GM21367 (cell line): ENCODE measurements around the gene ACSS1.
"Not testable (repeated sequence)": the region's sequence is repeated elsewhere in the genome, so short reads cannot be mapped to it uniquely, and the experiment has no call there.

ENCODE experiments used
- ATAC-seq: cut with Tn5 transposase; IDR thresholded peaks from one replicate; pipeline ENCODE4 v1.9.1; 2021; ENCODE audit not compliant: unreplicated experiment

Gene ACSS1

GRCh38 chr20:25014816-25015215 is 43.1 kb downstream of the ACSS1 start:
- no peak for ATAC-seq

GRCh38 chr20:25013478-25014380 is 44.2 kb downstream of the ACSS1 start:
- no peak for ATAC-seq

DNA sequence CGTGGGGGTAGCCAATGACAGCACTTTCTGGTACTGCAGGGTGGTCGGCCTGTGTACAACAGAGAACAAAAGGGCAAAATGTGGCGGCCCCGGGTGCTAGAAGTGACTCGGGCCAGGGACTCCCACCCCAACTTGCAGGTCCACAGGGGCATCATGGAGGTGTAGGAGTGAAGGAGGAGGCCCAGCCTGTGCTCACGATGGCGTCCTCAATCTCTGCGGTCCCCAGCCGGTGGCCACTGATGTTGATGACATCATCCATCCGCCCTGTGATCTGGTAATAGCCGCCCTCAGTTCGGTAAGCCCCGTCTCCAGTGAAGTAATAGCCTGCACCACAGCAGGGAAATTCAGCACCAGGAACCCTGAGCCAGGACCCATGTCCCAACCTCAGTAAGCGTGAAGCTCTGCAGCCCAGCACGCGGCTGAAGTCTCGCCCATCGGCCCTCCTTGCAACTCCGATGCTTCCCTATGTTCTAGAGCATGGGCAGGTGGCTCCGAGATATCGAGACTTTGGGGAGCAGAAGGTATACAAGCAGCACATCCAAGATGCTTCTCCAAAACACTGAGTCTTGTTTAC is 45.2 kb downstream of the ACSS1 start:
- no peak for ATAC-seq

DNA sequence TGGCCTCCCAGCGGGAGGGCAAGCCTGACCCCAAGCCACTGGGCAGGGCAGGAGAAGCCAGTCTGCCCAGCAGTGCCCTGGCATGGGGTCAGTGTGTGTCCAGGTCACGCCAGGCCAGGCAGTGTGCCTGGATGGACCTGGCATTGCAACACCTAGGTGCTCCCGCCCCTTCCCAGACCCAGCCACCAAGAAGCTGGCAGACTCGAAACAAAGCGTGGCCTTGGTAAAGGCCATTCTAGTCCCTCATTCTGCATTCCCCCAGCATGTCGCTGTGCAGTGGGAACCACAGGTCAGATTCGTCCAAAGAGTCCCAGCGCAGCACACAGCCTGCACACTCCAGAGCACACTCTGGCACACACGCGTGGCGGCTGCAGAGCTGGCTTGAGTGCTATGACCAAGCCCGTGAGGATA is 46.1 kb downstream of the ACSS1 start:
- no peak for ATAC-seq

DNA sequence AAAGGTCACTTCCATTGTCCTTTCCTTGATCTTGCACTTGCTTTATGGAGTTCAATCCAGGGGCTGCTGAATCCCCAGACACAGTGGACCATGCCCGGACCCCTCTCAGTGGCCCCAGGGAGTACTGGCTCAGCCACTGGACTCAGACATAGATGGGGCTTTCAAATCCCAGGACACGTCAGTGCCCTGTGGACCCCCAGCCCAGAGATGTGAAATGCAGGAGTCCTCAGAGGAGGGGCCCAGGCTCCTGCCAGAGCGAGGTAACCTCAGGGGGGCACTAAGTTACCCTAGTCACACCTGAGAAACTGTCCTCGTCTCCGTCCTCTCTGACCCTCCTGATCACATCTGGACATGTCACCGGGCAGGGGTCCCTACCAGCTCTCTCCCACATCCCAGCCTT is 46.7 kb downstream of the ACSS1 start:
- no peak for ATAC-seq

GRCh38 chr20:25009218-25010145 is 48.5 kb downstream of the ACSS1 start:
- no peak for ATAC-seq

- no peak for ATAC-seq
These were observed 49.3 kb downstream of the ACSS1 start for GRCh38 chr20:25008388-25009217.

DNA sequence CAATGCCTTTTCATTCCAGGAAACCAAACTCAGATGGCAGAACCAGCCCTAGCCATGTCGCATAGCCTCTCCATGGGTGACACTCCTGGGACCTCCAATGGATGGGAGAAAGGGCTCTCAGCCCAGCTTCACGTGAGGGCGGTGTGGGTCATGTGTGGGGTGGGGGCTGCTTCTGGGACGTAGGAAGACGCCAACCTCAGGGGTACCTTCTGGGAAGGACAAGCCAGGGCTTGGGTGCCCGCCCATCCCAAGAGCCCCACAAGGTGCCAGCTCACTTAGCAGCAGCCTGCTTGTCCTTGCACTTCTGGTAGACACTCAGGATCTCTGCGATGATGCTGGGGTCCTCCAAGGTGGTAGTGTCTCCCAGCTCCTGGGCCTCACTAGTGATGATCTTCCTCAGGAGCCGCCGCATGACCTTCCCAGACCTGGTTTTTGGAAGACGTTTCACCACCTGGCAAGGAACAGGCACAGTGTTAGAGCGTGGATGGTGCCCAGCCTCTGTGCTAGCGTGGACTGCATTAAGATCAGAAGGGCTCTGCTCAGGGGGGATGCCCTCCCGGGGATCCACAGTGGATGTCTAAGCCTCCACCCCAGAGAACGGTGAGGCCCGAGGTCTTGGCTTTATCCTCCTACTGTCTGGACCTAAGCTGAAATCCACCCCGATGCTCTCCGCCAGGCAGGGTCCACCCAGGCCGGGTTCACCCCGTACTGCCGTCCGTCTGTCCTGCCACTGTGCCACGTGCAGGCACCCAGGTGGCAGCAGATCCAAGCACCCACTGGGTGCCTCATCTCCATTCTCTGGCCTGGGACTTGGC is 50.2 kb downstream of the ACSS1 start:
- ATAC-seq, result no peak

GRCh38 chr20:25006431-25007167 is 51.3 kb downstream of the ACSS1 start:
- no peak for ATAC-seq

DNA sequence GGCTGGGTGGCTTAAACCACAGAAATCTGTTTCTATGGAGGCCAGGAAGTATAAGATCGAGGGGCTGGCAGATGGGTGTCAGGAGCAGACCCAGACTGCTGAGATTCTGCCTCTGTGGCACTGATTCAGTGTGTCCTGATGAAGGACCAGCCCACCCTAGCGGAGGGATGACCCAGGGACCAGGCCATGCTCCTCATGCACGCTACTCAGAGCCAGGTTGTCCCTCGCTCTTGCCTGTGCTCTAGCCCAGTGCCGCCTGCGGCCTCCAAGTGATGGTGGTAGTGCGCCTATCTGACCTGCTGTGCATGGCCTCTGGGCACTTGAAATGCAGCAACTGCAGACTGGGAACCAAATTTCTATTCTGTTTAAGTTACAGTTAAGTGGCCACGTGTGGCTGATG is 52.3 kb downstream of the ACSS1 start:
- ATAC-seq, result no peak

- no peak for ATAC-seq
These were observed 52.7 kb downstream of the ACSS1 start for GRCh38 chr20:25005220-25005619.

GRCh38 chr20:25003002-25003401 is 54.9 kb downstream of the ACSS1 start:
- ATAC-seq, result no peak

- not testable (repeated sequence) for ATAC-seq
These were observed 56.6 kb downstream of the ACSS1 start for GRCh38 chr20:25001323-25001722.

GRCh38 chr20:25000268-25000801 is 57.6 kb downstream of the ACSS1 start:
- no peak for ATAC-seq

GRCh38 chr20:24999568-24999967 is 58.4 kb downstream of the ACSS1 start:
- no peak for ATAC-seq

- no peak for ATAC-seq
These were observed 59.1 kb downstream of the ACSS1 start for GRCh38 chr20:24998631-24999445.

GRCh38 chr20:24998121-24998520 is 59.8 kb downstream of the ACSS1 start:
- no peak for ATAC-seq
